Astrocyte of the hippocampus (primary cell): ENCODE measurements around the gene AHSG.
"Not testable (repeated sequence)": the region's sequence is repeated elsewhere in the genome, so short reads cannot be mapped to it uniquely, and the experiment has no call there.

Experiments
- DNase-seq: peaks from one replicate; pipeline ENCODE4 v3.0.0; 2011; ENCODE audit warnings: low read depth, low spot score

Gene AHSG, protein sequence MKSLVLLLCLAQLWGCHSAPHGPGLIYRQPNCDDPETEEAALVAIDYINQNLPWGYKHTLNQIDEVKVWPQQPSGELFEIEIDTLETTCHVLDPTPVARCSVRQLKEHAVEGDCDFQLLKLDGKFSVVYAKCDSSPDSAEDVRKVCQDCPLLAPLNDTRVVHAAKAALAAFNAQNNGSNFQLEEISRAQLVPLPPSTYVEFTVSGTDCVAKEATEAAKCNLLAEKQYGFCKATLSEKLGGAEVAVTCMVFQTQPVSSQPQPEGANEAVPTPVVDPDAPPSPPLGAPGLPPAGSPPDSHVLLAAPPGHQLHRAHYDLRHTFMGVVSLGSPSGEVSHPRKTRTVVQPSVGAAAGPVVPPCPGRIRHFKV

DNA sequence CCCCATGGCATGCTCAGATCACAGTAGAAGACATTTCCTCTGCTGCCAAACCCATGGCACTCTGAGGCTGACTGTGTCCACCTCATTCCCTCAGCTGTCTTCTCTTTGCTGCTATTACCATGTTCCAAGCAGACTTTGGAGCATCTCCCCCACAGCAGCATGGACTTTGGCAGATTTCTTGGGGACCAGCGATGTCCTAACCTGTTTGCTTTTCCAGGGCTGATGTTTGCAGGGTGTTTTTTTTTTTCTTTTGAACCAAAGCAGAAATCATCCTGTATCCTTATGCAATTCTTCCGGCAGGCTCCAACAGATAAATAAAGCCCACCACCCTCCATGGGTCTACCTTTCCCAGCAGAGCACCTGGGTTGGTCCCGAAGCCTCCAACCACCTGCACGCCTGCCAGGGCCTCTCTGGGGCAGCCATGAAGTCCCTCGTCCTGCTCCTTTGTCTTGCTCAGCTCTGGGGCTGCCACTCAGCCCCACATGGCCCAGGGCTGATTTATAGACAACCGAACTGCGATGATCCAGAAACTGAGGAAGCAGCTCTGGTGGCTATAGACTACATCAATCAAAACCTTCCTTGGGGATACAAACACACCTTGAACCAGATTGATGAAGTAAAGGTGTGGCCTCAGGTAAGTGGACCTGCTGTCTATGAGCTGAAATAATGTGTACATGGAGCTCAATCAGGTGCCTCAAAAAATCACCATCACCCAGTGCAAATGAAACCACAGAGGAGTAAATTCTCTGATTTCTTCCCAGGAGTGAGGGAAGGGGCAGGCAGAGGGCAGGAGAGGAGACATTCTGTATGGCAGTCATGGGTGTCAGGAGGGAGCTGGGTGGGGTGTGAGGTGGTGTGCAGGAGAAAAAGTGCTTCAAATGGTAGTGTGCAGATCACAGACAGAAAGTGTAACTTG lies at the start of gene AHSG:
Gene AHSG (plus strand): TSS at position 340 of the 916 bp plus-strand sequence. CDS start 82 bp downstream, at position 422.
- DNase-seq = no peak

DNA sequence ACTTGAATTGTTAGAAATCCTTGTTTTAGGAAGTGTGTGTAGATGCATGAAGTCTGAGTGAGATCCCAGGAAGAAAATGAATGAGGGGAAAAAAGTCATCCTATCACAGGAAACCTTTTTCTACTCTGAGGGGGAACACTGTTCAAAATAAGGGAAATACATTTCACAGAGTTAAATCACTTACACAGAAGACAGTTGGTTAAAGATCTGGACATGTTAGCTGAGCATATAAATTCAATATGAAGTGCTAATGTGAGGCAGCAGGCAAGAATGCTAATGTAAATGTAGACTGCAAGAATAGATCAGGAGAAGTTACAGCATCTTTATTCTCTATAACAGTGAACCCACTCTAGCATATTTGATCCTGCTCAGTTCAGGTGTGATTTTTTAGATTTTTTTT lies 48.3 kb upstream of the AHSG start:
- no peak for DNase-seq

DNA sequence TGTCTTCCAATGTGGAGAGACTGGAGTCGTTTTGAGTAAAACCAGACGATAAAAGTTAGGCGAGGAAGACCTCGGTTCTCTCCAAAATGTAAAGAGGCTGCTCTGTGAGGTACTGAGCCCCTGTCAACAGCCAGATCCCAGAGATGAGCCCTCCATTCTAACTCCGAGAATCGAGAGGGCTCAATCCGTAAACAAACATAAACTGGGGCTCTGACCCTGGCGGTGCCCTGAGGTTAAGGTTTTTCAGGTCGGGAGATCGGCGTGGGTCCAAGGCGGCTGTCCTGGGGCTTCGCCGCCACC lies 46.1 kb upstream of the AHSG start:
- no peak for DNase-seq

DNA sequence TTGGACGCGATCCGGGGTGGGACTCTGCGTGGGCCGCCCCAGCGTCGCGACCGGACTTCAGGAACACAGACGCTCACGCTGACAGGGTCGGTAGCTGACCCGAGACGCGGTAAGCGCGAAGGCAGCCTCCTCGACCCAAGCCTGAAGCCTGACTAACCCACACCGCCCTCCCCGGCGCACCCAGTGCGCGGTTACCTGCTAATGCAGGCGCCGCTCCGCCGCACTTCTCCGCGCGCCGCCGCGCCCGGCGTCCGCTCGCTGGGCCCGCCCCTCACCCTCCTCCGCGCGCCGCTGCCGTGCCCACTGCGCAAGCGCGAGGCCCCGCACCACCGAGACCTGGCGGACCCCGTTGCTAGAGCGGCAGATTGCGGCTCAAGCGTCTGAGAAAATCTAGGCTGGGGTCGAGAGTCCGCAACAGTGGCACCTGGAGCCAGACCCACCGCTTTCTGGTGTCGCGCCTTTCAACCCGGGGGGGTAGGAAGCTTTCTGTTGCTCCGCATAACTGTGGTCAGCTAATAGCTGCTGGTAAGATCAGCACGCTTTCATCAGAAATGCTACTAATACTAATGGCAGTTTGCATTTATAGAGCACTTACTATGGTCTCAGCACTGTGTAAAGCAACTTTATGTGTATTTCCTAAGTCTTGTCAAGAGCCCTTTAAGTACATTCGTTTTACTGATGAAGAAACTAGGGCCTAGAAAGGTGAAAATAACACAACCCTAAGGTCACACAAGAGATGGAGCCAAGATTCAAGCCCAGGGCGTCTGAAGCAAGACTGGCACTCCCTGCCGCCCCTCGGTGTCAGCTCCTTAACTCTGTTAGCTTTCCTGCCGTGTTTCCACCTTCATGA lies 45.6 kb upstream of the AHSG start, which contains the start of gene TBCCD1:
Gene TBCCD1 (minus strand): TSS at position 268 of the 850 bp plus-strand sequence. CDS start 3,010 bp downstream, outside the sequence.
- DNase-seq = peak; percentile 97

DNA sequence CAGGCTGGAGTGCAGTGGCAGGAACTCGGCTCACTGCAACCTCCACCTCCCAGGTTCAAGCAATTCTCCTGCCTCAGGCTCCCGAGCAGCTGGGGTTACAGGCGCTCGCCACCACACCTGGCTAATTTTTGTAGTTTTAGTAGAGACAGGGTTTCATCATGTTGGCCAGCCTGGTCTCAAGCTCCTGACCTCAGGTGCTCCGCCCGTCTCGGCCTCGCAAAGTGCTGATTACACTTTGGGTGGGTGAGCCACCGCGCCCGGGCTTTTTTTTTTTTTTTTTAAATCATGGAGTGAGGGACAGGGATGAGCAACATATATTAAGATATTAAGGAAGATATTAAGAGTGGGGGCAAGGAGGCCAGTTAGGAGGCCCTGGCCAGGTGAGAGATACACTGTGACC lies 43.5 kb upstream of the AHSG start:
- DNase-seq = not testable (repeated sequence)

DNA sequence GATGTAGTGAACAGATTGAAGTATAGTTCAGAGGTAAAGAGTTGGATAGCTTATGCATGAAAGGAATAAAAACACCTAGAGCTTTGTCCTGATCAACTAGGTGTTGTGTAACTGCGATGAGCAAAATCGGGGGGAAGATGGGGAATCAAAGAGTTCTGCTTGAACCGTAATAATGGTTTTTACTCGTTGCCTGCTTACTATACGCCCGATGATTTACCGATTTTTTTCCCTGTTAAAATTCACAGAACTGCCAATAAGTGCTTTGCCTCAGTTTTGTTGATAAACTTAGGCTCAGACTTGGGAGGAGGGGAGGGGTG lies 43.1 kb upstream of the AHSG start:
- no peak for DNase-seq

DNA sequence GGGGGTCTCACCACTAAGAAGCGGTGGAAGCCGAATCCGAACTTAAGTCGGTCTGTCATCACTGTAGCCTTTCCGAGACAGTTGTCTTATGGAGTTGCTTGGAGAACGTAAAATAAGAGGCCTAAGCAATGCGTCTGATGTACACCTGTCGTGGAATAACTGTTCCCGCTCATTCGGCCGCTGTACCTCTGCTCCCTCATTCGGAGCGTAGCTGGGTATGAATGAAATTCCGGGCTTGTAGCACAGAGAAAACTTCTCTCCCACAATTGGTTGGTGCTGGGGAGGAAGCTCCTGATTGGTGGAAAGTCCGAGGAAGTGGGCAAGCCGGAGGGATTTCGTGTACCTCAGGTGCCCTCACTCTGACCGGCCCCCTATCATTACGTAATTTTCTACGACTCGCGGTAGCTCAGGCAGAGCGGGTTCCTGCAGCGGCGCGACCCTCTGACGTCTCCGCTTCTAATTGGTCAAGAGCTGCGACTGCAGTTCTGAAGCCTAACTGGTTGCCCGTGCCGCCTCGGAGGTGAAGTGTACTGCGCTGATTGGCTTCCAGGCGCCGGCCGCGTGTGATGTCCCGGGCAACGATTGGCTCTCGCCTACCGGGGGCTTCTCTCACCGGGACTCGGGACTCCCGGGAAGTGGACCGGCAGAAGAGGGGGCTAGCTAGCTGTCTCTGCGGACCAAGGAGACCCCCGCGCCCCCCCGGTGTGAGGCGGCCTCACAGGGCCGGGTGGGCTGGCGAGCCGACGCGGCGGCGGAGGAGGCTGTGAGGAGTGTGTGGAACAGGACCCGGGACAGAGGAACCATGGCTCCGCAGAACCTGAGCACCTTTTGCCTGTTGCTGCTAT lies 42.5 kb upstream of the AHSG start, which contains the start of gene DNAJB11:
Gene DNAJB11 (plus strand): TSS at position 625 of the 845 bp plus-strand sequence. CDS start 178 bp downstream, at position 803.
- DNase-seq = peak; percentile 100

DNA sequence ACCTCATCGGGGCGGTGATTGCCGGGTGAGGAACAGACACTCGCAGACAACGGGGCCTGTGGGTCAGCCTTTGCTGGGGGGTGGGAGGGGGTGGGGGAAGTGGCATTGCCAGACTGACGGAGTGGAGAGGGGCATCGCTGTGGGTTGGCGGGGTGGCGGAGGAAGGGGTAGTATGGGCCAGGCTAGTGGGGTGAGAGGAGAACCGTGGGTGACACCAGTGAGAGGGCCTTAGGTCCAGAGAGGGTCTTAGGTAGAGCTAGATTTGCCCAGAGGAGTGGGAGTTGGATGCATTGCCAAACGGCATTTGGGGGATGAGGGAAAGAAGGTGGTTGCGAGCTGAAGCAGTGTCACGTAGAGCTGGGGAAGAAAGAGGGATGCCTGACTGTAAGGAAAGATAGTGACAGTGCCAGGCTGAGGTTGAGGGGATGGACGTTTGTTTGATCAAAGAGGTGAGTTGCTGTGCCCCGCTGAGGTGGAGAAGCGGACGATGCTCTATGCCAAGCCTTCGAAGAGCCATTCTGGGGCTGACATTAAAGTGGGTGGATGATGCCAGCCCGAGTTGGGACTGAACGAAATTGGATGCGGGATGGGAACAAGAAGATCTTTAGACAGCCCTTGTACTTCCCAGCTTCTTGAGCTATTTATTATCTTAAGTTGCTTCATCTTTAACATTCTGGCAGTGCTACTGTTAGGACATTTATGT lies 41.8 kb upstream of the AHSG start:
- DNase-seq = peak; percentile 2

DNA sequence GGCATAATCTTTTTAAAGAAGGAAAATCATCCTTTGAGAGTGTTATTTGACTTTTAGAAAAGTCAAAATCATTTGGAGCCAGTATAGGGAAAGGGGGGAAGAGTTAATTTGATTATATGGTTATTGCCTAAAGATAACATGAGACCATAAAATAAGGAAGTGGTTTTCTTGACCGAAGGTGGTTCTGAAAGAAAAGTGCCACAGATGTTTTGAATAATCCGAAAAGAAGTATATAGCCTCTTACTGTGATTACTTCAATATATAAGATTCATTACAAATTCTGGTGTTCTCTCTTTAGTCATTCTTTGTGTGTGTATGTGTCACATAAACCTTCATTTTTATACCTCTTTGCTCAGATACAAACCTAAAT lies 41.2 kb upstream of the AHSG start:
- no peak for DNase-seq

DNA sequence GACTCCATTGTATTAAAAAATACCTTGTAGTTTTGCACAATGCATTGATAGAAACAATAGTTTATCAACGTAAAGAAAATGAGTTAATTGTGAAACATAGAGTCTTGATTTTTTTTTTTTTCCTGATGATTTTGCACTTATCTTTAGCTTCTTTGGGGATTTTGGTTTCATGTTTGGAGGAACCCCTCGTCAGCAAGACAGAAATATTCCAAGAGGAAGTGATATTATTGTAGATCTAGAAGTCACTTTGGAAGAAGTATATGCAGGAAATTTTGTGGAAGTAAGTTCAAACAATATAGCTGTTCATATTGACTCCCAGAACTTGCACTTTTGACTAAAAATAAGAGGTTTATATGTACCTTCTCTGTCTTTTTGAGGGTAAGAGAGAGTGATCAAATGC lies 35.3 kb upstream of the AHSG start:
- no peak for DNase-seq

DNA sequence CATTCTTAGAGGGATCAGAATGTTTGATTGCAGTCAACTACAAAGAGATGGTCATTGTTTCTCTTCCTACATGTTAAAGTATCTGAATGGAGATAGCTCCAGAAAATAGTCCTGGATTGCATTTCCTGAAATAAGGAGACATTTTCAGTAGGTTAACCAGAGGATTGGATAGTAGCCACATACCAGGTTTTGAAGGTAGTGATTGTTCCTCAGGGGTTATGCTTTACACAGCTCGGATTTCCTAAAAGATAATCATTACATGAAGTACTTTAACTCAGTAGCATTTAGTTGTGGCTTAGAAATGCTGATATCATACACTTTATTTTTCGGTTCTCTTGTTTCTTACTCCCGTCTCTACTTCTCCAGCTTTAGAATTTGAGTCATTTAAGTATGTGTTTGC lies 32.1 kb upstream of the AHSG start:
- DNase-seq = no peak

DNA sequence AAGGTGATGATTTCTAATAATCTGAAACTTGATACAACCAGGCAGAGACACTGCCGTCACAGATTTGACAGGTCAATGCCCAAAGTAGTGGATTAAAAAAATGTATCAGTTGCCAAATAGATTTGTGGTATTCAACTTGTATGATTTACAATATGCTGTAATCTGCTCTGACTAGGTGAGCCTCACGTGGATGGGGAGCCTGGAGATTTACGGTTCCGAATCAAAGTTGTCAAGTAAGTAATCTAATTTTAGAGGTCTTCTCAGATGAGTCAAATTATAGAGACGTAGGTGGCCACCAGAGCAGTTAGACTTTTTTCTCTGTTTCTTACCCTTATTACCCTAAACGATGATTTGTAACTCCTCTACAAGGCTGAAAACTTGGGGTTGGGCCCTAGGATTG lies 30.3 kb upstream of the AHSG start:
- DNase-seq = no peak

DNA sequence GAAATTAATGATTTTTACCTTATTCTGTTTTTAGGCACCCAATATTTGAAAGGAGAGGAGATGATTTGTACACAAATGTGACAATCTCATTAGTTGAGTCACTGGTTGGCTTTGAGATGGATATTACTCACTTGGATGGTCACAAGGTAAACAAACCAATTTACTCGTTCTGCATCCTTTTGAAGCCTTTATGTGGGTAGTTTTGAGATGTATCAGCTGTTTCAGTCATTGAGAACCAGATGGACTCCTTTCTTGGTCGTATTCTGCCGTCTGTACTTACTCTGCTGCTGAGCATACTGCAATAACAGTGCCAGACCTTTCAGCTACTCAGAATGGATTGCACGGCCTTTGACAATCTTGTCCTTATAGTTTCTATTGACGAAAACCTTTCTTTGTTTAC lies 29.0 kb upstream of the AHSG start:
- DNase-seq = peak; percentile 40

DNA sequence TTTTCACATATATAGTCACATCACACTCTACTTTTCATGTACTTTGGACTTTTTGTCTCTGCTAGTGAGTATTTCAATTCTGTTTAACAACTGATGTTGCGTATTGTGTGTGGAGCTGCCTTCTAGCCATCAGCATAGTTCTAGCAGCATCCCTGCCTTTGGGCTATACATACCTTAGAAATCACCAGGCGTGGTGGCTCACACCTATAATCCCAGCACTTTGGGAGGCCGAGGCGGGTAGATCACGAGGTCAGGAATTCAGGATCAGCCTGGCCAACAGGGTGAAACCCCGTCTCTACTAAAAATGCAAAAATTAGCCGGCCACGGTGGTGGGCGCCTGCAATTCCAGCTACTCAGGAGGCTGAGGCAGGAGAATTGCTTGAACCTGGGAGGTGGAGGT lies 26.6 kb upstream of the AHSG start:
- not testable (repeated sequence) for DNase-seq

DNA sequence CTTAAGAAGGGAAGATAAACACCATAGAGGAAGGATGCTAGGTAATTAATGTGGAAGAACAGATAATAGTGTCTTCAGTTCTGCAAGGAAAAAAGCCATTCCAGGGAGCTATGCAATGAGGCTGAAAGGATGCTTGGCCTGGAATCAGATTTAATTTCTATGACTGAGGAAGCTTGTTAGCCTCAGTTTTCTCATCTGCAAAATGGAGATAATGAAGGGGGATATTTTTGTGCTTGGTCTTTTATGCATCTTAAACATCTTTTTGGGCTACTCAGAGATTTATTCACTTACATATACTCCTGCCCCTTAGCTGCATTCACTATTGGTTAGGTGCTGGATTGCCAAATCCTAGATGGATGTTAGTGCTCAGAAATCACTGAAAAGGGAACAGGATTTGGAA lies 25.7 kb upstream of the AHSG start:
- no peak for DNase-seq

DNA sequence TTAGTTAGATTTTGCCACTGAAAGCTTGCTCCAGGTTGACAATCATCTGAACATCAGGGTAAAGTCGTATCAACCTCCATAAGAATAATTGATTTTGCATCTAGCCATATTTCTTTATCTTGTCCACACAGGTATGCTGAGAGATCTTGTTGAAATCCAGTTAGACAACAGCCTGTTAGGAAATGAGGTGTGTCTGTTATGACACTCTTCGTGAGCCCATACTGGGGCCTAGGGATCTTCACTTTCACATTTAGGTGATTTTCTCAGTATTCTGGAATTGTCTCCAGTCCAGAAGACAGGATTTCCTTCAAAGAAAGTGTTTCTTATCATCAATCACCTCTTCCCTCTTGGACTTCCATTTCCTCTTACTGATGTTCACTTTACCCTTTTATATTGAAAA lies 24.2 kb upstream of the AHSG start:
- DNase-seq = no peak

DNA sequence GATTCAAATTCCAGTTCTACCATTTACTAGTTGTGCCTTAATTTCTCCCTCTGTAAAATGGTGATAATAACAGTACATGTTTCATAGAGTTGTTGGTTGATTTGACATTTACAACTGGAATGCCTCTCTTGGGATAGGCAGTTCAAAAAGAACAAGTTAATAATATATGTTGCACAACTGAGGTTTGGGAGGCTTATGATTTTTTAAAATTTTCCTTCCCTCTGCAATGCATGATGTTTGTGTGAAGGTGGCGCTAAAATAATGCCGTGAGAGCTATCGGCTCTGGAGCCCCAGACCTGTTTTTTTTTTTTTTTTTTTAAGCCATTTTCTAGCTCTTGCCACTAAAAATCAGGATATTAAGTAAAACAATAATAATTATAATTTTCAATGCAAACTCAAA lies 23.7 kb upstream of the AHSG start:
- DNase-seq = peak; percentile 14

DNA sequence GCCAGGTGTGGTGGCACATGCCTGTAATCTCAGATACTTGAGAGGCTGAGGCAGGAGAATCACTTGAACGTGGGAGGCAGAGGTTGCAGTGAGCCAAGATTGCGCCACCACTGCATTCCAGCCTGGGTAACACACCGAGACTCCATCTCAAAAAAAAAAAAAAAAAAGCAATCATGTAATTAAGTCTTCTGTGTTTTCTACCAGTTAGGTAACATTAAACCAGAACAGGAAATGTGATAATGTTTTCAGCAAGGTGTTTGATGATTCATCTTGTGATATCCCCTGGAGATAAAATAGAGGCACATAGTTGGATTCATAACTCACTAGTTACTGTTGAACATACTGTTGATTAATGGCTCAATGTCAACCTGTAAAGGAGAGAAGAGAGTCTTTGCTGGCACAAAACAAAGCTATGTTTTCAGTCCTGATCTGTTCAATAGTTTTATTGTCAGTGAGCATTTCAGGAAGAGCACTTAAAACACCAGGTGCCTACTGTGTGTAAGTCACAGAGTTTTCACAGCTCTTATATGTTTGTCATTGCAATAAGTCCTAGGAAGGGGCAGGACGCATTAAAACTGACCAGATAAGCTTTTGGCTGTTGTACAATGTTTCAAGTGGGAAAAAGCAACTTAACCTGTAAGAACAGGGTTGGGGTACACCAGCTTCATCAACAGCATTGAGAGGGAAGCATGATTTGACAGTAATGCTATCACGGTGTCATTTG lies 22.8 kb upstream of the AHSG start:
- no peak for DNase-seq

DNA sequence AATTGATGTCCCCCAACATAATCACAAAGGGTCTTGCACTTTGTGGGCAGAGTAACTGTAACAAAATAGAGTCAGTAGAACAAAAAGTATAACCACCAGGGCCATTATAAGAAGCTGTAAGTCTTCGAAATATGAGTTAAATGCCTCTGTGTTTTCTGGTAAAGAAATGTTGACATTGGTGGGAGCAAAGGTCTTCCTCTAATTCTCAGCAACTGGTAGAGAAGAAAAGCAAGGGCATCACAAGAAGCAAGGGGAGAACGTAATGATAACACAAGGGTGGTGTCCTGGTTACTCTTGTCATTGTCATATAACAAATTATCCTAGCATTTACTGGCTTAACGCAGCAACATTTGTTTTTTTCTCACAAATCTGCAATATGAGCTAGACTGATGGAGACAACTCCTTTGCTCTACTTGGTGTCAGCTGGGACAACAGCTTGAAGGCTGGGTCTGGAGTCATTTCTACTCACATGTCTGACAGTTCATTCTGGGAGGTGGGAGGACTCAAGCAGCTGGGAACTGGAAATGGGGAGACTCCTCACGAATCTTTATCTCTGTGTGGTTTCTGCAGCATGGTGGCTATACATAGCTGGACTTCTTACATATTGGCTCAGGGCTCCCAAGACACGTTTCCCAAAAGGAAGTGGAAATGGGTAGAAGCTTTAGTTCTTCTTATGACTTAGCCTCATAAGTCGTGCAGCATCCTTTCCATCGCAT lies 22.1 kb upstream of the AHSG start:
- no peak for DNase-seq
